ENCODE results near the gene SYNDIG1. TPM values are rescaled to one million over a fixed set of nuclear protein-coding genes. Genes with fewer than 3 reads are reported as not detected.

The SYNDIG1 gene
- total RNA-seq, 1 donor from 2014 or later, result not detected

DNA sequence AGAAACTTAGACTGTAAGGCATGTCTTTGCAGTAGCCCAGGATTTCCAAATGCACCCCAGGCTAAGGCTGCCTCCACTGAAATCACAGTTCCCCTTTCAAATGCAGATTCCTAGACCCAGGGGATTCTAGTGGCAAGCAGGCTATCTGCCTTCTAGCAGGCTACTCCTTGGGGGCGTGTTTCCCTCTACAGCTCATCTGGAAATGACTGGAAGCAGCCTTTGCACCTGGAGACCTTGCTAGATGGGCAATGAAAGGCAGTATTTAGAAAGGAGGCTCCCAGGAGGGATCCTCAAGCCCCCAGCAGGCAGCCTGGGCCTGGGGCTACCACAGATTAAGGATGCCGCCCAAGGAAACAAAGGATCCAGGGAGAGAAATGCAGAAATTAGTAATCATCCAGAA, 26.0 kb upstream of the SYNDIG1 start:
- Histone ChIP-seq H3K4me3 (ENCODE audit: low read depth, low read length) (no peak overlapping the region), H3K36me3 (ENCODE audit: control insufficient read depth, insufficient read depth, low read length) (no peaks in the 10 kb centered on the region), H3K27me3 (ENCODE audit: control insufficient read depth, insufficient read depth, low read length) (no peaks in the 10 kb centered on the region)
- no peak for FAIRE-seq
- DNase-seq (ENCODE audit: low read depth), result no peak
- TF ChIP-seq, protein P1, sequence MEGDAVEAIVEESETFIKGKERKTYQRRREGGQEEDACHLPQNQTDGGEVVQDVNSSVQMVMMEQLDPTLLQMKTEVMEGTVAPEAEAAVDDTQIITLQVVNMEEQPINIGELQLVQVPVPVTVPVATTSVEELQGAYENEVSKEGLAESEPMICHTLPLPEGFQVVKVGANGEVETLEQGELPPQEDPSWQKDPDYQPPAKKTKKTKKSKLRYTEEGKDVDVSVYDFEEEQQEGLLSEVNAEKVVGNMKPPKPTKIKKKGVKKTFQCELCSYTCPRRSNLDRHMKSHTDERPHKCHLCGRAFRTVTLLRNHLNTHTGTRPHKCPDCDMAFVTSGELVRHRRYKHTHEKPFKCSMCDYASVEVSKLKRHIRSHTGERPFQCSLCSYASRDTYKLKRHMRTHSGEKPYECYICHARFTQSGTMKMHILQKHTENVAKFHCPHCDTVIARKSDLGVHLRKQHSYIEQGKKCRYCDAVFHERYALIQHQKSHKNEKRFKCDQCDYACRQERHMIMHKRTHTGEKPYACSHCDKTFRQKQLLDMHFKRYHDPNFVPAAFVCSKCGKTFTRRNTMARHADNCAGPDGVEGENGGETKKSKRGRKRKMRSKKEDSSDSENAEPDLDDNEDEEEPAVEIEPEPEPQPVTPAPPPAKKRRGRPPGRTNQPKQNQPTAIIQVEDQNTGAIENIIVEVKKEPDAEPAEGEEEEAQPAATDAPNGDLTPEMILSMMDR (IDR thresholded peaks at IDR 0.05; ENCODE audit: insufficient read depth, low read length, severe bottlenecking), result no peak

DNA sequence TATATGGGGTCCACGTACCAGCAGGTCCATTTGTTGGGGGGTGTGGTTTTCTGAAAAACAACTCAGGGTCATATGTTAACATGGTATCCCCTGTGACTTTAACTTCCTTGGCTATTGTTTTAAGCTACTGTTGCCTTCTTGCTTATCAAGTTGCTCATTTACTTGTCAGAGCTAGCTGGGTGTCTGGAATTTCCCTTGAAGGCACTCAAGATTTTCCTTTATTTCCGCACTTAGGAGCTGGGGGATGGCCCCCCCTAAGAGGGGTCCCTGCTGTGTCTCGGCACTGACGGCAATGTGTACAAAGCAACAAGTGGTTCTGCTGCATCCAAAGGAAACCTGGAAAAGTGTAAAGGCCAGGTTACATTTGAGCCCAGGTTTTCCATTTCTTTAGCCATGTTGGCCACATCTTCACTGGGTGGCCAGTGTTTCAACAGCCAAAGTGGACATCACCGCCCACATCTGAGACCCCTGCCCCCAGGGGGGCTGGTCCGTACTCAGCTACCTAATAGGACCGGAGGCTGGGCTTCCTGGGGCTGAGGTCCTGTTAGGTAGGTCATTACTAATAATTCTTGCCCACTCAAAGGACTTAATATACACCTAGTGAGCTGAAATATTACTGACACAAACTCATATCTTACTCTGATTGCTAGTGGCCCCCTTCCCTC, 24.8 kb upstream of the SYNDIG1 start:
- no peaks in the 10 kb centered on the region for H3K27me3 ChIP-seq (ENCODE audit: control insufficient read depth, insufficient read depth, low read length)
- H3K4me3 ChIP-seq (ENCODE audit: low read depth, low read length), result no peak overlapping the region
- FAIRE-seq (no peak), DNase-seq (ENCODE audit: low read depth) (peak; percentile 1)
- no peaks in the 10 kb centered on the region for H3K36me3 ChIP-seq (ENCODE audit: control insufficient read depth, insufficient read depth, low read length)
- TF ChIP-seq, protein P1 (IDR thresholded peaks at IDR 0.05; ENCODE audit: insufficient read depth, low read length, severe bottlenecking), result no peak

DNA sequence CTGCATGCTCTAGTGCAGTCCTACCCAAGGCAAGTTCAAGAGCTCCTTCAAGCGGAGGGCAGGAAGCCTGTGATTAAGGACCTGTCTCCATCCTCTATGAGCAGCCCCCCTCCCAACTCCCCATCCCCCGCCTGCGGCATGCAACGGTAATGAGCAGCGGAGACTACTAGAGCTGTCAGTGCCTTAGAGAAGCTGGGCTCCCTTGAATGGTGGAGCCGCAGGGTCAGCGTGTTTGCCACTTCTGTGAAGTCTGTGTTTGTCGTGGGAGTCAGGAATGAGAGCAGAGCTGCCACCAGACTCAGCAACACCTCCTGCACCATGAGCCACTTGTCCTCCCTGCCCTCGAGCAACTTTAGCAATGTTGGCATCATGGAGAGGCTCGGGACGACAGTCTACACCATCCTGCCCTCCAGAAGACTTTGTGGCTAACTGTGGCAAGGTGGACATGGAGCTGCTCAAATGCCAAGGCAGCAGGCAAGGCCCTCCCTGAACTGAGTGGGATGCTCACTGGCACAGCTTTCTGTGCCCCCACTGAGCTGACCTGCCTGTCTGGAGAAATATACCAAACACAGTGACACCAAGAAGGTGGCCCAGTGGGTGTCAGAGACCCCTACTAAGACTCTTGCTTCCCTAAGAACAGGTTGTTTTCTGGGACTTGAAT, 23.8 kb upstream of the SYNDIG1 start:
- no peaks in the 10 kb centered on the region for H3K27me3 ChIP-seq (ENCODE audit: control insufficient read depth, insufficient read depth, low read length)
- DNase-seq (ENCODE audit: low read depth), result no peak
- FAIRE-seq, result peak; percentile 85

DNA sequence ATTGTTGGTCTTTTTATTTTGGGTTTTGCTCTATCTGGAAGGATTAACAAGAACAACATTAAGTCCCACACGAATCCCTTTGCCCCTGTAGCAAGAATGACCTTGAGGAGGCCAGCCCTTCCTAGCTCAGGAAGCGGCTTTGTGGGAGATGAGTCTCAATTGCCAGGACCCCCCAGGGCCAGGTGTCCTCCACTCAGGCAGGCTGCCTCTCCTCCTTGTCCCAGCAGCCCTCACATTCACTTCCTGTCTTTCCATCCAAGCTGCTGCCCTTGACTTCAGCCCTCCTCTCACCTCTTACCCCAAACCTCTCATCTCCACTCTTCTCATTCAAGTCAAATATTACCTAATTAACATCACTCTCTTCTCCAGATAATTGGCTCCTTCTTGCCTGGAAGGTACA, 22.6 kb upstream of the SYNDIG1 start:
- Histone ChIP-seq H3K27me3 (ENCODE audit: control insufficient read depth, insufficient read depth, low read length) (no peaks in the 10 kb centered on the region), H3K4me3 (ENCODE audit: low read depth, low read length) (no peak overlapping the region), H3K36me3 (ENCODE audit: control insufficient read depth, insufficient read depth, low read length) (no peaks in the 10 kb centered on the region)
- no peak for FAIRE-seq
- TF ChIP-seq, protein P1 (IDR thresholded peaks at IDR 0.05; ENCODE audit: insufficient read depth, low read length, severe bottlenecking), result no peak
- DNase-seq (ENCODE audit: low read depth), result no peak

More for the DNA sequence above, 23.8 kb upstream of the SYNDIG1 start:
- TF ChIP-seq, protein P1 (IDR thresholded peaks at IDR 0.05; ENCODE audit: insufficient read depth, low read length, severe bottlenecking), result no peak
- no peaks in the 10 kb centered on the region for H3K36me3 ChIP-seq (ENCODE audit: control insufficient read depth, insufficient read depth, low read length)
- H3K4me3 ChIP-seq (ENCODE audit: low read depth, low read length), result no peak overlapping the region

- Histone ChIP-seq H3K27me3 (ENCODE audit: control insufficient read depth, insufficient read depth, low read length) (no peaks in the 10 kb centered on the region), H3K4me3 (ENCODE audit: low read depth, low read length) (no peak overlapping the region), H3K36me3 (ENCODE audit: control insufficient read depth, insufficient read depth, low read length) (no peaks in the 10 kb centered on the region)
- no peak for FAIRE-seq
- TF ChIP-seq, protein P1 (IDR thresholded peaks at IDR 0.05; ENCODE audit: insufficient read depth, low read length, severe bottlenecking), result no peak
- no peak for DNase-seq (ENCODE audit: low read depth)
These were observed 21.3 kb upstream of the SYNDIG1 start for GRCh38 chr20:24448170-24448569.
